Fibroblast of lung (primary cell): Measurements from ENCODE around the gene PPP2R1B. TPM values are rescaled to one million over a fixed set of nuclear protein-coding genes. Genes with fewer than 3 reads are reported as not detected.
"Not testable (repeated sequence)": the region's sequence is repeated elsewhere in the genome, so short reads cannot be mapped to it uniquely, and the experiment has no call there.

Experiments used
- DNase-seq, 2 donors: peaks; one replicate each; pipeline versions ENCODE4 v3.0.0 to v3.0.0-alpha.2; 2010; ENCODE audit warnings: low read depth in 2 of 2
- H2AFZ ChIP-seq: 2 replicates; pipeline ENCODE4 v1.5.1; 2012; ENCODE audit warnings: low read length, control low read depth, inconsistent platforms
- H3K27ac ChIP-seq: 2 replicates; pipeline ENCODE4 v1.5.1; 2011; ENCODE audit warnings: low read length, control low read depth; ENCODE audit not compliant: insufficient read depth
- H3K27me3 ChIP-seq: 2 replicates; pipeline ENCODE4 v1.5.1; 2011; ENCODE audit warnings: mild to moderate bottlenecking, low read length; ENCODE audit not compliant: control insufficient read depth, insufficient read depth
- H3K36me3 ChIP-seq: 2 replicates; pipeline ENCODE4 v1.5.1; 2011; ENCODE audit warnings: low read length; ENCODE audit not compliant: control insufficient read depth, insufficient read depth
- H3K4me1 ChIP-seq: 2 replicates; pipeline ENCODE4 v1.5.1; 2011; ENCODE audit warnings: low read length; ENCODE audit not compliant: control insufficient read depth, insufficient read depth; ENCODE audit errors: extremely low read depth
- H3K4me2 ChIP-seq: 2 replicates; pipeline ENCODE4 v1.5.1; 2011; ENCODE audit warnings: low read length, control low read depth; ENCODE audit not compliant: insufficient read depth; ENCODE audit errors: extremely low read depth
- H3K4me3 ChIP-seq, 4 experiments: fragments of 200-600 bp in 1 of 4; sonication (generic) in 1 of 4; replicated peaks in 1 of 4; 2 replicates each; pipeline ENCODE4 v1.5.1; 2011 to 2016; ENCODE audit warnings: low read length in 4 of 4, low read depth in 3 of 4, mild to moderate bottlenecking in 3 of 4, control low read depth in 2 of 4, inconsistent platforms in 1 of 4, mixed read lengths in 1 of 4; ENCODE audit not compliant: insufficient read depth in 1 of 4; ENCODE audit errors: control extremely low read depth in 1 of 4
- H3K79me2 ChIP-seq: 2 replicates; pipeline ENCODE4 v1.5.1; 2012; ENCODE audit warnings: mild to moderate bottlenecking, low read length, inconsistent platforms; ENCODE audit not compliant: control insufficient read depth, insufficient read depth
- H3K9ac ChIP-seq: 2 replicates; pipeline ENCODE4 v1.5.1; 2011; ENCODE audit warnings: mild to moderate bottlenecking, low read length, control low read depth; ENCODE audit not compliant: insufficient read depth
- H3K9me3 ChIP-seq: 2 replicates; pipeline ENCODE4 v1.5.1; 2012; ENCODE audit warnings: low read depth, low read length; ENCODE audit not compliant: control insufficient read depth, insufficient read depth
- H4K20me1 ChIP-seq: 2 replicates; pipeline ENCODE4 v1.5.1; 2011; ENCODE audit warnings: low read length; ENCODE audit not compliant: control insufficient read depth, insufficient read depth; ENCODE audit errors: extremely low read depth
- EZH2 ChIP-seq: IDR thresholded peaks from 2 replicates; pipeline ENCODE4 v1.5.1; 2012; ENCODE audit warnings: low read length, control low read depth, mild to moderate bottlenecking; ENCODE audit errors: missing control alignments
- polyA plus RNA-seq, 2 donors: library from polyadenylated mRNA; depleted of rRNA in 1 of 2; stranded (reverse) in 1 of 2; unstranded in 1 of 2; fragments of >200 nt; gene quantifications; 2 replicates each; pipeline ENCODE4 v1.2.1, GENCODE V29; 2011 to 2012; ENCODE audit warnings: missing spikeins in 1 of 2
- total RNA-seq: library from RNA; depleted of rRNA; stranded (reverse); fragments of >200 nt; gene quantifications from 2 replicates; pipeline ENCODE4 v1.2.1, GENCODE V29; 2014
- TF ChIP-seq, protein P1 (sequence below), 2 donors: IDR thresholded peaks in 1 of 2; conservative IDR thresholded peaks in 1 of 2; 1 replicate in 1 of 2; 2 replicates in 1 of 2; pipeline ENCODE4 v1.5.1; 2011 to 2012; ENCODE audit warnings: low read length in 2 of 2, control low read depth in 1 of 2, inconsistent platforms in 1 of 2, low read depth in 1 of 2, mild to moderate bottlenecking in 1 of 2

Gene PPP2R1B
- total and polyA plus RNA-seq, 2 donors (not counting 1 experiment from before 2014, with no cell fraction given): 40.3 to 43.1 TPM

DNA sequence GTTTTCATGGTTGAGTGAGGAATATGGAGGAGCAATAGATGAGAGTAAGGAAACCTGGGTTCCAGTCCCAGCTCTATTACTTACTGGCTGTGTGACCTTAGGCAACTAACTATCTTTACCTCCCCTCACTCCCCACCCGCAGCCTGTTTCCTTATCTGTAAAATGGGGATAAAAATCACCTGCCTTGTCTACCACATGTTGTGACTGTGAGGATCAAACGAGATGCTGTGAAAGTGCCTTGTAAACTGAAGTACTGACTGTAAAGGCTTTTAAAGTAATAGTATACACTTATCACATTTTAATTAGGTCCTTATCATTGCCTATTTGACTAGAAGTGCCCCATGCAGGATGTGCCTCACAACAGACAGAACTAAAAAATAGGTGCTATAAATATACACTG lies 18.9 kb upstream of the PPP2R1B start:
- no peaks in the 10 kb centered on the region for H3K27me3 ChIP-seq
- H2AFZ ChIP-seq: no peak overlapping the region
- no peaks in the 10 kb centered on the region for H3K36me3 ChIP-seq
- H3K27ac ChIP-seq: no peak overlapping the region
- H3K9ac ChIP-seq: no peak overlapping the region
- H3K4me2 ChIP-seq: no peak overlapping the region
- H3K4me3 ChIP-seq: no peak overlapping the region
- TF ChIP-seq EZH2: no peak
- TF ChIP-seq, protein P1, sequence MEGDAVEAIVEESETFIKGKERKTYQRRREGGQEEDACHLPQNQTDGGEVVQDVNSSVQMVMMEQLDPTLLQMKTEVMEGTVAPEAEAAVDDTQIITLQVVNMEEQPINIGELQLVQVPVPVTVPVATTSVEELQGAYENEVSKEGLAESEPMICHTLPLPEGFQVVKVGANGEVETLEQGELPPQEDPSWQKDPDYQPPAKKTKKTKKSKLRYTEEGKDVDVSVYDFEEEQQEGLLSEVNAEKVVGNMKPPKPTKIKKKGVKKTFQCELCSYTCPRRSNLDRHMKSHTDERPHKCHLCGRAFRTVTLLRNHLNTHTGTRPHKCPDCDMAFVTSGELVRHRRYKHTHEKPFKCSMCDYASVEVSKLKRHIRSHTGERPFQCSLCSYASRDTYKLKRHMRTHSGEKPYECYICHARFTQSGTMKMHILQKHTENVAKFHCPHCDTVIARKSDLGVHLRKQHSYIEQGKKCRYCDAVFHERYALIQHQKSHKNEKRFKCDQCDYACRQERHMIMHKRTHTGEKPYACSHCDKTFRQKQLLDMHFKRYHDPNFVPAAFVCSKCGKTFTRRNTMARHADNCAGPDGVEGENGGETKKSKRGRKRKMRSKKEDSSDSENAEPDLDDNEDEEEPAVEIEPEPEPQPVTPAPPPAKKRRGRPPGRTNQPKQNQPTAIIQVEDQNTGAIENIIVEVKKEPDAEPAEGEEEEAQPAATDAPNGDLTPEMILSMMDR (conservative IDR thresholded peaks at IDR 0.05 in 1 of 2, IDR thresholded peaks at IDR 0.05 in 1 of 2; ENCODE audit: low read depth in 1 of 2, low read length in 2 of 2): no peak
- H3K4me1 ChIP-seq: no peaks in the 10 kb centered on the region
- H3K9me3 ChIP-seq: no peaks in the 10 kb centered on the region
- no peaks in the 10 kb centered on the region for H4K20me1 ChIP-seq
- no peaks in the 10 kb centered on the region for H3K79me2 ChIP-seq
- DNase-seq: no peak

DNA sequence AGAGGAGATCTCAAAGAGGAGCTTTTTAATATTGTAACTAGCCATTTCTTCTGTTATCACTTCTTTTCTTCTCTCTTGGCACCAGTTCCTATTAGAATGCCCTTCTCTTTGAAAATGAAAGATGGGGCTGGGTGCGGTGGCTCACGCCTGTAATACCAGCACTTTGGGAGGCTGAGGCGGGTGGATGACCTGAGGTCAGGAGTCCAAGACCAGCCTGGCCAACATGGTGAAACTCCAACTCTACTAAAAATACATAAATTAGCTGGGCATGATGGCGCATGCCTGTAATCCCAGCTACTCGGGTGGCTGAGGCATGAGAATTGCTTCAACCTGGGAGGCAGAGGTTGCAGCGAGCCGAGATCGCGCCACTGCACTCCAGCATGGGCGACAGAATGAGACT lies 18.1 kb upstream of the PPP2R1B start:
- not testable (repeated sequence) for H3K4me1 ChIP-seq, H3K4me3 ChIP-seq, H3K9me3 ChIP-seq, H4K20me1 ChIP-seq, H3K4me2 ChIP-seq, H3K9ac ChIP-seq, H3K36me3 ChIP-seq, H3K27ac ChIP-seq, H2AFZ ChIP-seq, H3K79me2 ChIP-seq, H3K27me3 ChIP-seq, DNase-seq

DNA sequence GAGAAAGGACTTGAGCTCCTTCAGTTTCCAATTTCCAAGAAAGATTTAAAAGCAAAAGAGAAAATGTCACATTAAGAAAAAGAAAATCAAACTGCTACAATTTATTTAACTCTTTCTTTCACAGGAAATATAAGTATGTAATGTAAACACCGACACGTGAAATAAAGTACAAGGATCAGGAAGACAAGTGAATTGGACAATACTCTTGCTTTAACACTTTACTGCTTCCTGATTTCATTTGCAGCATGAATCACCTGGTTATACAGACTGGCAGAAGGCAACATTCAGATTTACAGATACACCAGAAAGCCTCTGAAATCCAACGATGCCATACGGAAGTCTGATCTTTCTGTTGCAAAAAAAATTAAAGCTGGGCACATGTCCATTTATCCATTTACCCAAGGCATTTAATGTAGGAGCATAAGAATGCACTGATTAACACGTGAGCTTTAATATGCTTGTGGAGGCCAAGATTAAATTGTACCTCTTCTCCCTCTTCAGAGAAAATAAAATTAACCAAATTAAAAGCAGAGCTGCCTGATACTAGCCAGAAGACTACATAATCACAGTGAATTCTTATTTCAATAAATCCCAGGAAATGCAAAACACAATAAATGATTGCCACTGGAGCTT lies 16.0 kb upstream of the PPP2R1B start:
- no peaks in the 10 kb centered on the region for H3K4me1 ChIP-seq
- no peak overlapping the region for H3K4me2 ChIP-seq
- H3K9ac ChIP-seq: no peak overlapping the region
- no peak for TF ChIP-seq EZH2
- TF ChIP-seq, protein P1 (conservative IDR thresholded peaks at IDR 0.05 in 1 of 2, IDR thresholded peaks at IDR 0.05 in 1 of 2; ENCODE audit: low read depth in 1 of 2, low read length in 2 of 2): no peak
- no peaks in the 10 kb centered on the region for H3K79me2 ChIP-seq
- H3K27ac ChIP-seq: no peak overlapping the region
- DNase-seq: no peak
- no peaks in the 10 kb centered on the region for H3K36me3 ChIP-seq
- H3K4me3 ChIP-seq: no peak overlapping the region
- no peaks in the 10 kb centered on the region for H3K27me3 ChIP-seq
- H3K9me3 ChIP-seq: no peaks in the 10 kb centered on the region
- no peak overlapping the region for H2AFZ ChIP-seq
- no peaks in the 10 kb centered on the region for H4K20me1 ChIP-seq
